Prostate gland (tissue), 2 donors: ENCODE results near the gene IGFL3. TPM values are rescaled to one million over a fixed set of nuclear protein-coding genes. Genes with fewer than 3 reads are reported as not detected.
A peak's percentile ranks its signal among the peaks of the same experiment; 100 is the strongest.

Experiments
- DNase-seq: peaks from one replicate; pipeline ENCODE4 v3.0.0-alpha.2; 2019; ENCODE audit warnings: low spot score
- H3K27ac ChIP-seq, 2 donors: fragments of 200-600 bp; sonication (generic); 2 replicates each; pipeline ENCODE4 v1.5.1; 2017 to 2019
- H3K27me3 ChIP-seq: fragments of 200-600 bp; sonication (generic); replicated peaks from 2 replicates; pipeline ENCODE4 v1.5.1; 2019; ENCODE audit not compliant: insufficient read depth
- H3K36me3 ChIP-seq, 2 donors: fragments of 200-600 bp; sonication (generic); 1 replicate in 1 of 2; 2 replicates in 1 of 2; pipeline versions ENCODE4 v1.5.1 to v1.8.1; 2017 to 2019
- H3K4me1 ChIP-seq: fragments of 200-600 bp; sonication (generic); replicated peaks from 2 replicates; pipeline ENCODE4 v1.5.1; 2019
- H3K4me3 ChIP-seq, 2 donors: fragments of 200-600 bp; sonication (generic); 2 replicates each; pipeline ENCODE4 v1.5.1; 2017 to 2019
- H3K9me3 ChIP-seq: fragments of 200-600 bp; sonication (generic); 2 replicates; pipeline ENCODE4 v1.5.1; 2017
- CTCF ChIP-seq, 4 experiments: fragments of 200-600 bp in 2 of 4; fragments of 450-650 bp in 2 of 4; sonication (generic) in 2 of 4; IDR thresholded peaks; 1 replicate in 3 of 4; 2 replicates in 1 of 4; pipeline ENCODE4 v1.5.1; 2016 to 2019; ENCODE audit warnings: antibody characterized with exemption in 4 of 4, mild to moderate bottlenecking in 2 of 4, moderate library complexity in 2 of 4
- POLR2A ChIP-seq: fragments of 450-650 bp; IDR thresholded peaks from one replicate; pipeline ENCODE4 v1.6.1; 2016; ENCODE audit warnings: antibody characterized with exemption, mild to moderate bottlenecking
- POLR2AphosphoS5 ChIP-seq: sonication (generic); formaldehyde crosslinking; IDR thresholded peaks from one replicate; pipeline ENCODE4 v1.6.1; 2017; ENCODE audit warnings: antibody characterized with exemption
- WGBS: methylation state at CpG from one replicate; pipeline ENCODE4 v1.1.5; 2018; 5-methylcytosine and 5-hydroxymethylcytosine counted together
- intact Hi-C: fragments of 100-400 bp; cut with DNase I; formaldehyde crosslinking; loops from one replicate; pipeline ENCODE4 v1.14.2; 2022
- total RNA-seq, 2 donors: library from RNA; depleted of rRNA; stranded (reverse); fragments of >200 nt; gene quantifications; one replicate each; pipeline ENCODE4 v1.1.0, GENCODE V29; 2016

The IGFL3 gene
- total RNA-seq, 2 donors from 2014 or later = not detected

GRCh38 chr19:46133777-46134241 lies 9.3 kb upstream of the IGFL3 start:
- H3K9me3 ChIP-seq = no peaks in the 10 kb centered on the region
- intact Hi-C loops = no loop called here
- TF ChIP-seq POLR2AphosphoS5 (no peak), POLR2A (no peak), CTCF (IDR thresholded peaks at IDR 0.05) (no peak)
- WGBS = 90% methylated on average over 1 of the region's 1 CpG
- H3K27ac ChIP-seq = peak overlapping the region; percentile 13 to 44
- no peaks in the 10 kb centered on the region for H3K4me1 ChIP-seq
- no peak overlapping the region for H3K4me3 ChIP-seq
- H3K27me3 ChIP-seq = no peaks in the 10 kb centered on the region
- H3K36me3 ChIP-seq = no peaks in the 10 kb centered on the region
- no peak for DNase-seq

GRCh38 chr19:46133101-46133627 lies 8.7 kb upstream of the IGFL3 start:
- H3K36me3 ChIP-seq = no peaks in the 10 kb centered on the region
- DNase-seq = peak; percentile 67
- H3K27me3 ChIP-seq = no peaks in the 10 kb centered on the region
- H3K4me3 ChIP-seq = no peak overlapping the region
- TF ChIP-seq POLR2AphosphoS5 (peak; percentile 81), POLR2A (no peak), CTCF (IDR thresholded peaks at IDR 0.05) (no peak)
- peak overlapping the region; percentile 33 to 48 for H3K27ac ChIP-seq
- no peaks in the 10 kb centered on the region for H3K9me3 ChIP-seq
- WGBS = 34% methylated on average over 6 of the region's 6 CpGs
- intact Hi-C loops = no loop called here
- H3K4me1 ChIP-seq = no peaks in the 10 kb centered on the region

- WGBS = 70% methylated on average over 4 of the region's 4 CpGs
- Histone ChIP-seq H3K9me3 (no peaks in the 10 kb centered on the region), H3K27ac (peak overlapping the region; percentile 33 to 48), H3K4me1 (no peaks in the 10 kb centered on the region), H3K27me3 (no peaks in the 10 kb centered on the region), H3K36me3 (no peaks in the 10 kb centered on the region), H3K4me3 (no peak overlapping the region)
- TF ChIP-seq CTCF (IDR thresholded peaks at IDR 0.05) (no peak), POLR2A (no peak)
- intact Hi-C loops = no loop called here
- DNase-seq = no peak
These were observed 8.1 kb upstream of the IGFL3 start for GRCh38 chr19:46132508-46133100.

GRCh38 chr19:46131485-46132143 lies 7.1 kb upstream of the IGFL3 start:
- Histone ChIP-seq H3K4me1 (no peaks in the 10 kb centered on the region), H3K27me3 (no peaks in the 10 kb centered on the region), H3K9me3 (no peaks in the 10 kb centered on the region), H3K36me3 (no peaks in the 10 kb centered on the region), H3K4me3 (no peak overlapping the region), H3K27ac (no peak overlapping the region)
- DNase-seq = no peak
- no peak for TF ChIP-seq CTCF (IDR thresholded peaks at IDR 0.05)
- TF ChIP-seq POLR2AphosphoS5 = no peak
- no peak for TF ChIP-seq POLR2A
- intact Hi-C loops = no loop called here
- WGBS = 69% methylated on average over 10 of the region's 10 CpGs
